K562 (cell line): ENCODE results near the gene SLAMF9. TPM values are rescaled to one million over a fixed set of nuclear protein-coding genes. Genes with fewer than 3 reads are reported as not detected.

ENCODE experiments used
- GATAD2B ChIP-seq: fragments of 450-650 bp; IDR thresholded peaks from 2 replicates; pipeline ENCODE4 v1.6.1; 2017; ENCODE audit warnings: mild to moderate bottlenecking, borderline replicate concordance
- HDAC1 ChIP-seq, 2 experiments: fragments of 450-650 bp; IDR thresholded peaks; 2 replicates each; pipeline ENCODE4 v1.6.1; 2016 to 2017; ENCODE audit warnings: inconsistent platforms in 1 of 2, mild to moderate bottlenecking in 1 of 2, moderate library complexity in 1 of 2
- JUN ChIP-seq, 2 experiments: sonication (generic) in 1 of 2; formaldehyde crosslinking in 1 of 2; IDR thresholded peaks; 2 replicates each; pipeline versions ENCODE4 v1.6.1 to v1.8.0; 2012 to 2022; ENCODE audit warnings: borderline replicate concordance in 2 of 2, mild to moderate bottlenecking in 2 of 2, improper control_type of control experiment in 1 of 2, low read depth in 1 of 2, low read length in 1 of 2, missing genetic modification reagents in 1 of 2
- MCM2 ChIP-seq: fragments of 450-650 bp; IDR thresholded peaks from 2 replicates; pipeline ENCODE4 v1.6.1; 2017; ENCODE audit warnings: low read depth, mild to moderate bottlenecking
- NR3C1 ChIP-seq: sonication (generic); formaldehyde crosslinking; IDR thresholded peaks from 2 replicates; pipeline ENCODE4 v1.8.1; 2022; ENCODE audit warnings: missing genetic modification reagents
- PCBP1 ChIP-seq: fragments of 200-400 bp; formaldehyde crosslinking; IDR thresholded peaks from 2 replicates; pipeline ENCODE4 v1.6.1; 2018; ENCODE audit warnings: mild to moderate bottlenecking, low read depth, low read length; ENCODE audit not compliant: poor library complexity, severe bottlenecking
- PHTF2 ChIP-seq: fragments of 250-450 bp; sonication (Bioruptor Pico); IDR thresholded peaks from 2 replicates; pipeline ENCODE4 v1.5.0; 2021; ENCODE audit warnings: mild to moderate bottlenecking
- PTRF ChIP-seq: fragments of 450-650 bp; IDR thresholded peaks from 2 replicates; pipeline ENCODE4 v1.6.1; 2016; ENCODE audit warnings: mild to moderate bottlenecking, missing genetic modification characterization, missing compliant biosample characterization
- SIN3A ChIP-seq, 2 experiments: fragments of 150-350 bp in 1 of 2; IDR thresholded peaks; 2 replicates each; pipeline ENCODE4 v1.6.1; 2011 to 2016; ENCODE audit warnings: borderline replicate concordance in 2 of 2, low read depth in 2 of 2, low read length in 2 of 2, mild to moderate bottlenecking in 2 of 2, moderate library complexity in 2 of 2; ENCODE audit not compliant: control insufficient read depth in 1 of 2
- SP2 ChIP-seq: IDR thresholded peaks from 2 replicates; pipeline ENCODE4 v1.6.1; 2011; ENCODE audit warnings: mild to moderate bottlenecking, low read depth, low read length, moderate library complexity; ENCODE audit not compliant: poor library complexity, severe bottlenecking; ENCODE audit errors: extremely low read depth
- TBL1XR1 ChIP-seq, 2 experiments: IDR thresholded peaks; 2 replicates each; pipeline ENCODE4 v1.6.1; 2012; ENCODE audit warnings: improper control_type of control experiment in 2 of 2, low read length in 2 of 2, mild to moderate bottlenecking in 1 of 2
- TSC22D4 ChIP-seq: fragments of 450-650 bp; IDR thresholded peaks from 2 replicates; pipeline ENCODE4 v1.6.1; 2016; ENCODE audit warnings: missing genetic modification characterization, missing biosample characterization, control low read depth
- ZC3H11A ChIP-seq: IDR thresholded peaks from 2 replicates; pipeline ENCODE4 v1.6.1; 2012; ENCODE audit warnings: low read depth, low read length, improper control_type of control experiment
- ZFP30 ChIP-seq: fragments of 250-450 bp; sonication (Bioruptor Pico); IDR thresholded peaks from 2 replicates; pipeline ENCODE4 v1.8.0; 2022; ENCODE audit warnings: moderate library complexity, mild to moderate bottlenecking, inconsistent platforms, borderline replicate concordance
- ZNF253 ChIP-seq: fragments of 250-450 bp; sonication (Bioruptor Pico); conservative IDR thresholded peaks from 2 replicates; pipeline ENCODE4 v1.6.1; 2021; ENCODE audit warnings: mild to moderate bottlenecking
- ZNF445 ChIP-seq: fragments of 250-450 bp; sonication (Bioruptor Pico); IDR thresholded peaks from 2 replicates; pipeline ENCODE4 v1.4.0; 2020; ENCODE audit warnings: low read depth, mild to moderate bottlenecking, moderate library complexity
- polyA plus RNA-seq, 8 experiments: library from polyadenylated mRNA; depleted of rRNA in 4 of 8; stranded (reverse) in 5 of 8; unstranded in 3 of 8; fragments of >200 nt; fragmentation: Nextera tagmentation in 2 of 8; fragmentation: Illumina TruSeq in 1 of 8; extraction: Ambion mirVana in 2 of 8; extraction: Trizol in 1 of 8; gene quantifications; 2 replicates each; pipeline versions ENCODE4 v1.2.1 to v1.2.3, GENCODE V29; 2011 to 2014; ENCODE audit warnings: inconsistent platforms in 1 of 8, missing spikeins in 1 of 8
- total RNA-seq, 7 experiments: library from RNA; depleted of rRNA in 6 of 7; stranded (reverse); fragments of >200 nt in 6 of 7; fragmentation: Illumina TruSeq in 2 of 7; extraction: Trizol in 2 of 7; gene quantifications; 2 replicates each; pipeline versions ENCODE4 v1.2.1 to v1.2.3, GENCODE V29; 2011 to 2021; ENCODE audit warnings: low replicate concordance in 1 of 7
- TF ChIP-seq, protein P1 (sequence below): sonication (generic); formaldehyde crosslinking; IDR thresholded peaks from 2 replicates; pipeline ENCODE4 v1.4.0; 2020; ENCODE audit warnings: mild to moderate bottlenecking, missing genetic modification reagents
- TF ChIP-seq, protein P2 (sequence below): fragments of 250-450 bp; sonication (Bioruptor Pico); IDR thresholded peaks from 2 replicates; pipeline ENCODE4 v1.4.0; 2020
- TF ChIP-seq, protein P3 (sequence below): fragments of 250-450 bp; sonication (Bioruptor Pico); IDR thresholded peaks from 2 replicates; pipeline ENCODE4 v1.4.0; 2020; ENCODE audit warnings: borderline replicate concordance
- TF ChIP-seq, protein P4 (sequence below): sonication (generic); formaldehyde crosslinking; IDR thresholded peaks from 2 replicates; pipeline ENCODE4 v1.8.0; 2022; ENCODE audit warnings: mild to moderate bottlenecking, missing genetic modification reagents, borderline replicate concordance

Gene SLAMF9
- total and polyA plus RNA-seq, 9 of the 15 experiments (the other 6 are each of a cell fraction or from before 2014, with no cell fraction given): 0.13 to 0.21 TPM; not detected in 7

DNA sequence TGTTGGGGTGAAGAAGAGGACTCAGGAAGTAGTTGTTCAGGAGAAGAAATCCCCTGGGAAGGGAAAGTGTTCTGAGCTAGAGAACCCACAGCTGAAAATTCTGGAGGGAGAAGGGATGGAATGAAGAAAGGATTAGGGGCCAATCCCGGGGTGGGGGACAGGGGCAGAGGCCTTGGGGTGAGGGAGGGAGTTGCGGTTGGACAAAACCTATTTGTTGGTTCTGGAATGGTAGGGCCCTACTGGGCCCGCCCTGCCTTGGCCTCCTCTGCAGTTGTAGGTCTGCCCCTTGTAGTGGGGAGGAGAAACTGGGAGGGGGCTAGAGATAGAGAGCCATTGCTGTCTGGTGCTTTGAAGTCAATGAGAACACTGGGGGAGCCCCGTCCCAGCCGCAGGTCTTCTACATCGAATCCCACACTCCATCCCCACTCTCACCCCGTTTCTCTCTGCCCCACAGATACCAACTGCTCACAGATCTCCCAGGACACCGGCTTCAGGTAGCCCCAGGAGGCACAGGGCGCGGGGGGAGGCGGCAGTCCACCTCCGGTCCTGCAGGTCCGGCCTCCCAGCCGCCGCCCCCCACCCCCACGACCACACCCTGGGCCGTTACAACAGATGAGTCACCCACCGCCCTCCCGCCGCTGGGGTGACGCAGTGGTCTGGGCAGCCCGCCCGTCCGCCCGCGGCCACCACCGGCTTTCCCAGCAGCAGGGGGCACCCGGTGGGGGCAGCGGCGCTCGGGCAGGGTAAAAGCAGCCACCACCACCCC lies 29.8 kb downstream of the SLAMF9 start (continued):
- TF ChIP-seq MCM2 (no peak), JUN (IDR thresholded peaks at IDR 0.05; ENCODE audit: borderline replicate concordance, low read depth, low read length) (peak; percentile 95), JUN (CRISPR knock-in tag; IDR thresholded peaks at IDR 0.05; ENCODE audit: borderline replicate concordance) (peak; percentile 56; the same call in 1 of the 2 replicates), NR3C1 (CRISPR knock-in tag) (no peak), GATAD2B (peak; percentile 57; the same call in 1 of the 2 replicates), TBL1XR1 (IDR thresholded peaks at IDR 0.05; ENCODE audit: low read length in 2 of 2) (peak; percentile 64 to 69; a peak in 2 of 4 replicates), PHTF2 (no peak), TSC22D4 (tag) (no peak), PTRF (no peak), SIN3A (IDR thresholded peaks at IDR 0.05; ENCODE audit: borderline replicate concordance in 2 of 2, control insufficient read depth in 1 of 2, low read depth in 2 of 2, low read length in 2 of 2) (no peak), HDAC1 (IDR thresholded peaks at IDR 0.05) (peak in 1 of 2 experiments; percentile 51; a peak in 1 of 4 replicates), ZNF253 (CRISPR knock-in tag) (no peak), ZC3H11A (no peak), ZFP30 (CRISPR knock-in tag) (no peak), SP2 (no peak), ZNF445 (no peak), PCBP1 (peak; percentile 70)
- TF ChIP-seq, protein P1, sequence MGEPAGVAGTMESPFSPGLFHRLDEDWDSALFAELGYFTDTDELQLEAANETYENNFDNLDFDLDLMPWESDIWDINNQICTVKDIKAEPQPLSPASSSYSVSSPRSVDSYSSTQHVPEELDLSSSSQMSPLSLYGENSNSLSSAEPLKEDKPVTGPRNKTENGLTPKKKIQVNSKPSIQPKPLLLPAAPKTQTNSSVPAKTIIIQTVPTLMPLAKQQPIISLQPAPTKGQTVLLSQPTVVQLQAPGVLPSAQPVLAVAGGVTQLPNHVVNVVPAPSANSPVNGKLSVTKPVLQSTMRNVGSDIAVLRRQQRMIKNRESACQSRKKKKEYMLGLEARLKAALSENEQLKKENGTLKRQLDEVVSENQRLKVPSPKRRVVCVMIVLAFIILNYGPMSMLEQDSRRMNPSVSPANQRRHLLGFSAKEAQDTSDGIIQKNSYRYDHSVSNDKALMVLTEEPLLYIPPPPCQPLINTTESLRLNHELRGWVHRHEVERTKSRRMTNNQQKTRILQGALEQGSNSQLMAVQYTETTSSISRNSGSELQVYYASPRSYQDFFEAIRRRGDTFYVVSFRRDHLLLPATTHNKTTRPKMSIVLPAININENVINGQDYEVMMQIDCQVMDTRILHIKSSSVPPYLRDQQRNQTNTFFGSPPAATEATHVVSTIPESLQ: no peak; the same call in 1 of the 2 replicates
- TF ChIP-seq, protein P2, sequence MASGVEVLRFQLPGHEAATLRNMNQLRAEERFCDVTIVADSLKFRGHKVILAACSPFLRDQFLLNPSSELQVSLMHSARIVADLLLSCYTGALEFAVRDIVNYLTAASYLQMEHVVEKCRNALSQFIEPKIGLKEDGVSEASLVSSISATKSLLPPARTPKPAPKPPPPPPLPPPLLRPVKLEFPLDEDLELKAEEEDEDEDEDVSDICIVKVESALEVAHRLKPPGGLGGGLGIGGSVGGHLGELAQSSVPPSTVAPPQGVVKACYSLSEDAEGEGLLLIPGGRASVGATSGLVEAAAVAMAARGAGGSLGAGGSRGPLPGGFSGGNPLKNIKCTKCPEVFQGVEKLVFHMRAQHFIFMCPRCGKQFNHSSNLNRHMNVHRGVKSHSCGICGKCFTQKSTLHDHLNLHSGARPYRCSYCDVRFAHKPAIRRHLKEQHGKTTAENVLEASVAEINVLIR (CRISPR knock-in tag): no peak
- TF ChIP-seq, protein P3, sequence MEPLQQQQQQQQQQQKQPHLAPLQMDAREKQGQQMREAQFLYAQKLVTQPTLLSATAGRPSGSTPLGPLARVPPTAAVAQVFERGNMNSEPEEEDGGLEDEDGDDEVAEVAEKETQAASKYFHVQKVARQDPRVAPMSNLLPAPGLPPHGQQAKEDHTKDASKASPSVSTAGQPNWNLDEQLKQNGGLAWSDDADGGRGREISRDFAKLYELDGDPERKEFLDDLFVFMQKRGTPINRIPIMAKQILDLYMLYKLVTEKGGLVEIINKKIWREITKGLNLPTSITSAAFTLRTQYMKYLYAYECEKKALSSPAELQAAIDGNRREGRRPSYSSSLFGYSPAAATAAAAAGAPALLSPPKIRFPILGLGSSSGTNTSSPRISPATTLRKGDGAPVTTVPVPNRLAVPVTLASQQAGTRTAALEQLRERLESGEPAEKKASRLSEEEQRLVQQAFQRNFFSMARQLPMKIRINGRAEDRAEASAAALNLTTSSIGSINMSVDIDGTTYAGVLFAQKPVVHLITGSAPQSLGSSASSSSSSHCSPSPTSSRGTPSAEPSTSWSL (CRISPR knock-in tag): no peak
- TF ChIP-seq, protein P4, sequence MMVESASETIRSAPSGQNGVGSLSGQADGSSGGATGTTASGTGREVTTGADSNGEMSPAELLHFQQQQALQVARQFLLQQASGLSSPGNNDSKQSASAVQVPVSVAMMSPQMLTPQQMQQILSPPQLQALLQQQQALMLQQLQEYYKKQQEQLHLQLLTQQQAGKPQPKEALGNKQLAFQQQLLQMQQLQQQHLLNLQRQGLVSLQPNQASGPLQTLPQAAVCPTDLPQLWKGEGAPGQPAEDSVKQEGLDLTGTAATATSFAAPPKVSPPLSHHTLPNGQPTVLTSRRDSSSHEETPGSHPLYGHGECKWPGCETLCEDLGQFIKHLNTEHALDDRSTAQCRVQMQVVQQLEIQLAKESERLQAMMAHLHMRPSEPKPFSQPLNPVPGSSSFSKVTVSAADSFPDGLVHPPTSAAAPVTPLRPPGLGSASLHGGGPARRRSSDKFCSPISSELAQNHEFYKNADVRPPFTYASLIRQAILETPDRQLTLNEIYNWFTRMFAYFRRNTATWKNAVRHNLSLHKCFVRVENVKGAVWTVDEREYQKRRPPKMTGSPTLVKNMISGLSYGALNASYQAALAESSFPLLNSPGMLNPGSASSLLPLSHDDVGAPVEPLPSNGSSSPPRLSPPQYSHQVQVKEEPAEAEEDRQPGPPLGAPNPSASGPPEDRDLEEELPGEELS (CRISPR knock-in tag): no peak
